OCI-LY7 (cell line): ENCODE results near the gene EFNA2. TPM values are rescaled to one million over a fixed set of nuclear protein-coding genes. Genes with fewer than 3 reads are reported as not detected.

ENCODE experiments used
- BruUV-seq: library from RNA; stranded (reverse); fragments of 400-500 nt; replicated peaks from 2 replicates; lab custom pipeline; 2021; lab: Mats Ljungman, UMichigan
- CTCF ChIA-PET: fragments of 300-600 bp; sonication (Branson Sonifier 250); formaldehyde crosslinking; loops from one replicate; lab custom pipeline; 2022; ENCODE audit warnings: antibody characterized with exemption; ENCODE audit not compliant: unreplicated experiment; lab: Charles Lee
- POLR2A ChIA-PET: fragments of 300-600 bp; sonication (Branson Sonifier 250); formaldehyde crosslinking; loops from one replicate; lab custom pipeline; 2022; ENCODE audit warnings: antibody characterized with exemption; lab: Charles Lee
- DNase-seq: peaks from one replicate; pipeline ENCODE4 v3.0.0-alpha.2; 2015; ENCODE audit warnings: low spot score
- H2AFZ ChIP-seq: fragments of 200-600 bp; sonication (generic), shearing (Covaris generic); 2 replicates; pipeline ENCODE4 v1.6.1; 2014; ENCODE audit warnings: mild to moderate bottlenecking, antibody characterized with exemption, low read length, moderate library complexity
- H3K27ac ChIP-seq: fragments of 200-600 bp; sonication (generic); 2 replicates; pipeline ENCODE4 v1.5.1; 2014; ENCODE audit warnings: mixed run types, low read depth, mild to moderate bottlenecking, moderate library complexity, low read length, inconsistent platforms; ENCODE audit not compliant: poor library complexity, severe bottlenecking
- H3K36me3 ChIP-seq: fragments of 200-600 bp; sonication (generic); 2 replicates; pipeline ENCODE4 v1.6.1; 2014; ENCODE audit warnings: mild to moderate bottlenecking, antibody characterized with exemption, low read length, moderate library complexity, mixed read lengths; ENCODE audit not compliant: insufficient read depth
- H3K4me1 ChIP-seq: fragments of 200-600 bp; sonication (generic); 2 replicates; pipeline ENCODE4 v1.5.1; 2014; ENCODE audit warnings: mild to moderate bottlenecking, low read length; ENCODE audit not compliant: insufficient read depth, poor library complexity, severe bottlenecking
- H3K4me2 ChIP-seq: fragments of 200-600 bp; sonication (generic); 2 replicates; pipeline ENCODE4 v1.6.1; 2014; ENCODE audit warnings: mild to moderate bottlenecking, low read length
- H3K4me3 ChIP-seq: fragments of 200-600 bp; sonication (generic); 2 replicates; pipeline ENCODE4 v1.5.1; 2014; ENCODE audit warnings: mild to moderate bottlenecking, low read depth, low read length; ENCODE audit not compliant: poor library complexity, severe bottlenecking
- H3K79me2 ChIP-seq: fragments of 200-600 bp; sonication (generic); 2 replicates; pipeline ENCODE4 v1.6.1; 2016; ENCODE audit warnings: low read depth, mild to moderate bottlenecking, low read length, moderate library complexity, mixed read lengths; ENCODE audit not compliant: insufficient read depth
- H3K9me2 ChIP-seq: fragments of 200-600 bp; sonication (generic); 2 replicates; pipeline ENCODE4 v1.6.1; 2016; ENCODE audit warnings: mild to moderate bottlenecking, low read length, mixed read lengths; ENCODE audit not compliant: insufficient read depth
- H3K9me3 ChIP-seq: fragments of 200-600 bp; sonication (generic); 2 replicates; pipeline ENCODE4 v1.6.1; 2014; ENCODE audit warnings: mild to moderate bottlenecking, mixed run types, low read length, mixed read lengths
- H4K20me1 ChIP-seq: fragments of 200-600 bp; sonication (generic); 2 replicates; pipeline ENCODE4 v1.6.1; 2014; ENCODE audit warnings: mild to moderate bottlenecking, antibody characterized with exemption, low read length, moderate library complexity, mixed read lengths; ENCODE audit not compliant: insufficient read depth
- EZH2phosphoT487 ChIP-seq: fragments of 200-600 bp; sonication (generic); IDR thresholded peaks from 2 replicates; pipeline ENCODE4 v1.6.1; 2018; ENCODE audit warnings: low read depth, borderline replicate concordance, mild to moderate bottlenecking, mixed run types, antibody characterized with exemption, low read length, moderate library complexity, mixed read lengths
- intact Hi-C: fragments of 100-400 bp; cut with micrococcal nuclease; formaldehyde crosslinking; loops from one replicate; pipeline ENCODE4 v1.10.0; 2022; ENCODE audit not compliant: unreplicated experiment
- total RNA-seq, 2 experiments: library from RNA; depleted of rRNA in 1 of 2; stranded (reverse); fragments of >200 nt in 1 of 2; shearing (Covaris generic) in 1 of 2; gene quantifications; 2 replicates each; pipeline ENCODE4 v1.2.3, GENCODE V29; 2014 to 2022
- TF ChIP-seq, protein P1 (sequence below): fragments of 200-600 bp; sonication (generic); conservative IDR thresholded peaks from 2 replicates; pipeline ENCODE4 v1.5.1; 2014; ENCODE audit warnings: mild to moderate bottlenecking, antibody characterized with exemption, low read length, moderate library complexity, mixed read lengths

The EFNA2 gene
- total RNA-seq, 2 experiments from 2014 or later: not detected

DNA sequence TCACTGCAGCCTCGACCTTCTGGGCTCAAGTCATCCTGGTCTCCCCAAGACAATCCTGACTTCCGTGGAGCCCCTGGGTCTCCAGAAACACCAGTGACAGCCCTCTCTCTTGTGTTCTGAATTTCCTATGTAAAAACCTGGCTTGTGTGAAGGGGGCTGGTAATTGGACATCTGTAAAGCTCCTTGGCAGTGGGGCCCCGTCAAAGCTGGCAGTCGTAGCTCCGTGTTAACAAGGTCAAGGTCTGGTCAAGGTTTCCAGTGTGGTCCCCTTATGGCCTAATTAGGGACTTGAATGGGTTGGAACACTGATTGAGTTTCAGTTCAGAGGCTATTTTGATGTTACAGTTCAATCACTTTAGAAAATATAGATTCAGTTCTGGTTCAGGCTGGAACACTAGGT lies 65.2 kb downstream of the EFNA2 start:
- TF ChIP-seq, protein P1, sequence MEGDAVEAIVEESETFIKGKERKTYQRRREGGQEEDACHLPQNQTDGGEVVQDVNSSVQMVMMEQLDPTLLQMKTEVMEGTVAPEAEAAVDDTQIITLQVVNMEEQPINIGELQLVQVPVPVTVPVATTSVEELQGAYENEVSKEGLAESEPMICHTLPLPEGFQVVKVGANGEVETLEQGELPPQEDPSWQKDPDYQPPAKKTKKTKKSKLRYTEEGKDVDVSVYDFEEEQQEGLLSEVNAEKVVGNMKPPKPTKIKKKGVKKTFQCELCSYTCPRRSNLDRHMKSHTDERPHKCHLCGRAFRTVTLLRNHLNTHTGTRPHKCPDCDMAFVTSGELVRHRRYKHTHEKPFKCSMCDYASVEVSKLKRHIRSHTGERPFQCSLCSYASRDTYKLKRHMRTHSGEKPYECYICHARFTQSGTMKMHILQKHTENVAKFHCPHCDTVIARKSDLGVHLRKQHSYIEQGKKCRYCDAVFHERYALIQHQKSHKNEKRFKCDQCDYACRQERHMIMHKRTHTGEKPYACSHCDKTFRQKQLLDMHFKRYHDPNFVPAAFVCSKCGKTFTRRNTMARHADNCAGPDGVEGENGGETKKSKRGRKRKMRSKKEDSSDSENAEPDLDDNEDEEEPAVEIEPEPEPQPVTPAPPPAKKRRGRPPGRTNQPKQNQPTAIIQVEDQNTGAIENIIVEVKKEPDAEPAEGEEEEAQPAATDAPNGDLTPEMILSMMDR: no peak
- no peak for TF ChIP-seq EZH2phosphoT487
- intact Hi-C loops: no loop called here

More for the DNA sequence above, 65.2 kb downstream of the EFNA2 start:
- no peaks in the 10 kb centered on the region for H4K20me1 ChIP-seq
- H2AFZ ChIP-seq: no peak overlapping the region
- POLR2A ChIA-PET: no interaction called here
- H3K36me3 ChIP-seq: no peaks in the 10 kb centered on the region
- no peak overlapping the region for H3K27ac ChIP-seq
- BruUV-seq: no TSS peak
- no peak overlapping the region for H3K4me2 ChIP-seq
- H3K4me3 ChIP-seq: no peak overlapping the region
- no peaks in the 10 kb centered on the region for H3K9me2 ChIP-seq
- peaks cover 11% of the 10 kb centered on the region for H3K4me1 ChIP-seq
- H3K79me2 ChIP-seq: peaks cover 8% of the 10 kb centered on the region; the same call in 1 of the 2 replicates
- H3K9me3 ChIP-seq: no peaks in the 10 kb centered on the region
- CTCF ChIA-PET: no interaction called here
- DNase-seq: no peak

Other genes with a start within 250 kb of the EFNA2 start
- 22.5 and 43.3 TPM in 2 replicates for gene ABCA7, start 245.8 kb upstream of the EFNA2 start, total RNA-seq (2014; rRNA removed; shearing (Covaris generic))
- 66.6 and 74.4 TPM in 2 replicates for gene ABCA7, start 245.8 kb upstream of the EFNA2 start, total RNA-seq (2022)
- gene ARHGAP45, start 218.7 kb upstream of the EFNA2 start, total RNA-seq (2014; rRNA removed; shearing (Covaris generic)): 132 and 135 TPM in 2 replicates
- gene ARHGAP45, start 218.7 kb upstream of the EFNA2 start, total RNA-seq (2022): 138 and 143 TPM in 2 replicates
- 153 and 165 TPM in 2 replicates for gene POLR2E, start 190.5 kb upstream of the EFNA2 start, total RNA-seq (2014; rRNA removed; shearing (Covaris generic))
- gene POLR2E, start 190.5 kb upstream of the EFNA2 start, total RNA-seq (2022): 160 and 193 TPM in 2 replicates
- gene GPX4, start 181.9 kb upstream of the EFNA2 start, total RNA-seq (2014; rRNA removed; shearing (Covaris generic)): 184 and 203 TPM in 2 replicates
- 148 and 156 TPM in 2 replicates for gene GPX4, start 181.9 kb upstream of the EFNA2 start, total RNA-seq (2022)
- gene SBNO2, start 111.6 kb upstream of the EFNA2 start, total RNA-seq (2014; rRNA removed; shearing (Covaris generic)): 17.6 and 26.6 TPM in 2 replicates
- 43.3 and 48.8 TPM in 2 replicates for gene SBNO2, start 111.6 kb upstream of the EFNA2 start, total RNA-seq (2022)
- gene STK11, start 80.1 kb upstream of the EFNA2 start, total RNA-seq (2014; rRNA removed; shearing (Covaris generic)): 68.7 and 78.4 TPM in 2 replicates
- gene STK11, start 80.1 kb upstream of the EFNA2 start, total RNA-seq (2022): 76.5 and 82.2 TPM in 2 replicates
- 0.09 and 0.33 TPM in 2 replicates for gene CBARP, start 47.9 kb upstream of the EFNA2 start, total RNA-seq (2014; rRNA removed; shearing (Covaris generic))
- 0.13 and 0.18 TPM in 2 replicates for gene CBARP, start 47.9 kb upstream of the EFNA2 start, total RNA-seq (2022)
- gene ATP5F1D, start 44.1 kb upstream of the EFNA2 start, total RNA-seq (2014; rRNA removed; shearing (Covaris generic)): 51.8 and 82.1 TPM in 2 replicates
- gene ATP5F1D, start 44.1 kb upstream of the EFNA2 start, total RNA-seq (2022): 207 and 266 TPM in 2 replicates
- gene MIDN, start 37.3 kb upstream of the EFNA2 start, total RNA-seq (2014; rRNA removed; shearing (Covaris generic)): 11.7 and 20.3 TPM in 2 replicates
- gene MIDN, start 37.3 kb upstream of the EFNA2 start, total RNA-seq (2022): 70.9 and 75.8 TPM in 2 replicates
- 278 and 287 TPM in 2 replicates for gene CIRBP, start 16.5 kb upstream of the EFNA2 start, total RNA-seq (2014; rRNA removed; shearing (Covaris generic))
- 309 and 321 TPM in 2 replicates for gene CIRBP, start 16.5 kb upstream of the EFNA2 start, total RNA-seq (2022)
- 52.6 and 53.2 TPM in 2 replicates for gene FAM174C, start 10.3 kb upstream of the EFNA2 start, total RNA-seq (2014; rRNA removed; shearing (Covaris generic))
- 79.8 and 81.5 TPM in 2 replicates for gene FAM174C, start 10.3 kb upstream of the EFNA2 start, total RNA-seq (2022)
- gene NDUFS7, start 98.0 kb downstream of the EFNA2 start, total RNA-seq (2014; rRNA removed; shearing (Covaris generic)): 125 and 132 TPM in 2 replicates
- 147 and 148 TPM in 2 replicates for gene NDUFS7, start 98.0 kb downstream of the EFNA2 start, total RNA-seq (2022)
- 9.7 and 14.4 TPM in 2 replicates for gene GAMT, start 115.7 kb downstream of the EFNA2 start, total RNA-seq (2014; rRNA removed; shearing (Covaris generic))
- gene GAMT, start 115.7 kb downstream of the EFNA2 start, total RNA-seq (2022): 17.6 and 27.5 TPM in 2 replicates
- 170 and 210 TPM in 2 replicates for gene DAZAP1, start 121.7 kb downstream of the EFNA2 start, total RNA-seq (2014; rRNA removed; shearing (Covaris generic))
- 373 and 383 TPM in 2 replicates for gene DAZAP1, start 121.7 kb downstream of the EFNA2 start, total RNA-seq (2022)
- 2,068 and 2,241 TPM in 2 replicates for gene RPS15, start 152.5 kb downstream of the EFNA2 start, total RNA-seq (2014; rRNA removed; shearing (Covaris generic))
- 1,654 and 1,860 TPM in 2 replicates for gene RPS15, start 152.5 kb downstream of the EFNA2 start, total RNA-seq (2022)
- 0.23 and 0.57 TPM in 2 replicates for gene APC2, start 164.2 kb downstream of the EFNA2 start, total RNA-seq (2014; rRNA removed; shearing (Covaris generic))
- 2.4 and 5.5 TPM in 2 replicates for gene APC2, start 164.2 kb downstream of the EFNA2 start, total RNA-seq (2022)
- gene C19orf25, start 193.3 kb downstream of the EFNA2 start, total RNA-seq (2014; rRNA removed; shearing (Covaris generic)): 27.1 and 45.6 TPM in 2 replicates
- 54.6 and 58.6 TPM in 2 replicates for gene C19orf25, start 193.3 kb downstream of the EFNA2 start, total RNA-seq (2022)
- gene PCSK4, start 204.5 kb downstream of the EFNA2 start, total RNA-seq (2014; rRNA removed; shearing (Covaris generic)): 1.9 and 8.3 TPM in 2 replicates
- gene PCSK4, start 204.5 kb downstream of the EFNA2 start, total RNA-seq (2022): 13.0 and 15.7 TPM in 2 replicates
- gene REEP6, start 205.3 kb downstream of the EFNA2 start, total RNA-seq (2014; rRNA removed; shearing (Covaris generic)): 0.46 and 1.3 TPM in 2 replicates
- 3.1 and 3.6 TPM in 2 replicates for gene REEP6, start 205.3 kb downstream of the EFNA2 start, total RNA-seq (2022)
- gene ADAMTSL5, start 227.1 kb downstream of the EFNA2 start, total RNA-seq (2014; rRNA removed; shearing (Covaris generic)): not detected in 2 replicates
- 0.34 TPM in 1 of 2 replicates, not detected in the other for gene ADAMTSL5, start 227.1 kb downstream of the EFNA2 start, total RNA-seq (2022)
- gene PLK5, start 238.2 kb downstream of the EFNA2 start, total RNA-seq (2014; rRNA removed; shearing (Covaris generic)): 0.31 TPM in 1 of 2 replicates, not detected in the other
- 0.17 and 0.26 TPM in 2 replicates for gene PLK5, start 238.2 kb downstream of the EFNA2 start, total RNA-seq (2022)